ENCODE results near the gene ADAMTS12. TPM values are rescaled to one million over a fixed set of nuclear protein-coding genes. Genes with fewer than 3 reads are reported as not detected.
"Not testable (repeated sequence)": the region's sequence is repeated elsewhere in the genome, so short reads cannot be mapped to it uniquely, and the experiment has no call there.

The ADAMTS12 gene
- total RNA-seq, 2 experiments from 2014 or later = not detected

DNA sequence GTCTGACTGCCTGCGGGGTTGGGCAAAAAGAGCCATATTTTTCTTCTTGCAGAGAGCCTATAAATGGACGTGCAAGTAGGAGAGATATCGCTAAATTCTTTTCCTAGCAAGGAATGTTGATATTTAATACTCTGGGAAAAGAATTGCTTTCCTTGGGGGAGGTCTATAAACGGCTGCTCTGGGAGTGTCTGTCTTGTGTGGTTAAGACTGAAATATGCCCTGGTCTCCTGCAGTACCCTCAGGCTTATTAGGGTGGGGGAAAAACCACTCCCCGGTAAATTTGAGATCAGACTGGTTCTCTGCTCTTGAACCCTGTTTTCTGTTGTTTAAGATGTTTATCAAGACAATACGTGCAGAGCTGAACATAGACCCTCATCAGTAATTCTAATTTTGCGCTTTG is 14.5 kb upstream of the ADAMTS12 start:
- CTCF ChIA-PET, POLR2A ChIA-PET: not testable (repeated sequence)

DNA sequence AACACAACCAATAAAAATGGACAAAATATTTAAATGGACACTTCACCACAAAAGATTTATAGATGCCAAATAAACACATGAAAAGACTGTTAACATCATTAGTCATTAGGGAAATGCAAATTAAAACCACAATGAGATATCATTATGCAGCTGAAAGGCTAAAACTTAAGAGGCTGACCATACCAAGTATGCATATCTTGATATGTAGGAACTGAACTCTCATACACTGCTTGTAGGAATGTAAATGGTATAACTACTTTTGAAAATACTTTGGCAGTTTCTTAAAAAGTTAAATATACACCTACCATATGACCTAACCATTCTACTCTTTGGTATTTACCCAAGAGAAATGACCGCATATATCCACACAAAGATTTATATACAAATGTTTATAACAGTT is 13.6 kb upstream of the ADAMTS12 start:
- POLR2A ChIA-PET = no interaction called here

DNA sequence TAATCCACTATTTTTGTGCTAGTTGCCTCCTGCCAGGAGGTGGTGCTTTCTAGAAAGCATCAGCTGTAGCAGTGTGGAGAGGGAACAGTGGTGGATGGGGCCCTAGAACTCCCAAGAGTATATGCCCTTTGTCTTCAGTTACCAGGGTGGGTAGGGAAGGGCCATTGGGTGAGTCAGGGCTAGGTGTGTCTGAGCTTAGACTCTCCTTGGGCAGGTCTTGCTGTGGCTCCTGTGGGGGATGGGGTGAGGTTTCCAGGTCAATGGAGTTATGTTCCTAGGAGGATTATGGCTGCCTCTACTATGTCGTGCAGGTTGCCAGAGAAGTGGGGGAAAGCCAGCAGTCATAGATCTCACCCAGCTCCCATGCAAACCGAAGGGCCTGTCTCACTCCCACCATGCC is 11.3 kb upstream of the ADAMTS12 start:
- POLR2A ChIA-PET = no interaction called here
- CTCF ChIA-PET = no interaction called here

More for the DNA sequence above, 13.6 kb upstream of the ADAMTS12 start:
- CTCF ChIA-PET = no interaction called here

DNA sequence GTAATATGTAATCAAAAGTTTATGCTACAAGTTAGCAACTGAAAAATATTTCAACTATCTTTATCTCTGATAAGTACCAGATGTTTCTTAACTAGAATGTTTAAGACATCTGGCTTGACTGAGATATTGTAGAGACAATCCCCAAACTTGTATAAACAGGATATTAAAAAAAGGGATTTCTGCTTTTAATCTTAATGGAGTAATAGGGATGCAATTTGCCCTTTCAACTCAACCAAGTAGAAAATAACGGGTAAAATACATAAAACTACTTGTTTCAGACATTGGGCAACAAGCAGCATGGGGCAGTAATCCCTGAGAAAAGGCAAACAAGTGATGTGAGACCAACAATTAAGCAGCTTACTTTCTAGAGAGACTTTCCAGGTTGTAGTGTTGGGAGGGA is 9.4 kb upstream of the ADAMTS12 start:
- POLR2A ChIA-PET = no interaction called here
- CTCF ChIA-PET = no interaction called here

DNA sequence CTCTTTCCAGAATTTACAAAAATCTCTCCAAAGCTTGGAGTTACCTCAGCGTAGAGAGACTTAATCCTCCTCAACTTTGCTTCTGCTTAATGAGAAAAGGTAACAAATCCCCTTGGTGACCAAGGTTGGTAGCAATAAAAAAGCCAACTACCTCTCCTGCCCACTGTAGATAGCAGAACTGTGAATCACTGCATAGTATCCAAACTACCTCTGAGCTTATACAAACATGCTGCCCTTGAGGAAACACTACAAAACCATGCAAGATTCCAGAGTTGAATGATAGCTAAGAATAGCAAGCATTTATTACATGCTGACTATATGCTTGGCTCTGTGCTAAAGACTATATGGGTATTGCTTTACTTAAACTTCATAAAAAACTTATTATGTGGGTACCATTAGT is 2.8 kb upstream of the ADAMTS12 start:
- POLR2A ChIA-PET = no interaction called here
- CTCF ChIA-PET = no interaction called here

DNA sequence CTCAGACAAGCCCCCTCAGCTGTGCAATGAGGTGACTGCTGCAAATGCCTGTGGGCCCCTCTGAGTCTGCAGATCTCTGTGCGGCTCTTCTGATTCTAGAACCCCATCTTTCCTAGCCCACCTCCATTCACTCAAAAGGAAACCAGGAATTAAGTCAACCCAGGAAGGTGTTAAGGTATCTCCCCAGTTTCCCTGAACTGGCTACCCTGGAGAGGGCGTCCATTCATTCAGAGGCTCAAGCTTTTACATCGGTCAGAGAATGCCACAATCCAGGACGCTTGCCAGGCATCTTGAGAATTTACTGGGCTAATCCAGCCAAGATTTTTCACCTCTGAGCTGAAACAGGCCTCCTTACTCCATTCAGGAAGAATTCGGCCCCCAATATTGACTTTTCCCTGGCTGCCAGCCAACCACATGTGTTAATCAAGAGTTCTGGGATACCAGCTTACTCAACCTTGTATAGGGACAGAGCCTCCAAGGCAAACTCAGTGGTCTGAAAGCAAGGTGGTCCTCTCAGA is 889 bp upstream of the ADAMTS12 start:
- CTCF ChIA-PET = no interaction called here
- POLR2A ChIA-PET = no interaction called here

DNA sequence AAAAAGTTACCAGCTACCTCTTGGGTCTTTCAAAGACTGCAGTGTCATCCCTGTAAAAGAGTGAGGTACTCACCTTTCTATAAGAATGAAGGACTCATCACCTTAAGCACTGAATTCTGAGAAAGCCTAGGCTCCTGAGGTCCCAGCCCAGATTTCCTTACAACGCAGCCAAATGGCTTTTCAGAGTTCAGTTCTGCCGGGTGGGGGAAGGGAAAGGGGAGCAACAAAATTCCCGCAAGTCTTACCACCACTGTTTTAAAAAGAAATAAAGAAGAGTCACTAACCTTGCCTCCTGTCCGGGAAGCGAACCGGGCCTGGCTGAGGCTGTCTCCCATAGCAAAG is 373 bp downstream of the ADAMTS12 start:
- ChIA-PET CTCF (interaction anchor here (1.2 kb wide), 1 partner anchor 44 kb away, joined by 4 read pairs; no protein-coding TSS in a partner anchor), POLR2A (no interaction called here)

DNA sequence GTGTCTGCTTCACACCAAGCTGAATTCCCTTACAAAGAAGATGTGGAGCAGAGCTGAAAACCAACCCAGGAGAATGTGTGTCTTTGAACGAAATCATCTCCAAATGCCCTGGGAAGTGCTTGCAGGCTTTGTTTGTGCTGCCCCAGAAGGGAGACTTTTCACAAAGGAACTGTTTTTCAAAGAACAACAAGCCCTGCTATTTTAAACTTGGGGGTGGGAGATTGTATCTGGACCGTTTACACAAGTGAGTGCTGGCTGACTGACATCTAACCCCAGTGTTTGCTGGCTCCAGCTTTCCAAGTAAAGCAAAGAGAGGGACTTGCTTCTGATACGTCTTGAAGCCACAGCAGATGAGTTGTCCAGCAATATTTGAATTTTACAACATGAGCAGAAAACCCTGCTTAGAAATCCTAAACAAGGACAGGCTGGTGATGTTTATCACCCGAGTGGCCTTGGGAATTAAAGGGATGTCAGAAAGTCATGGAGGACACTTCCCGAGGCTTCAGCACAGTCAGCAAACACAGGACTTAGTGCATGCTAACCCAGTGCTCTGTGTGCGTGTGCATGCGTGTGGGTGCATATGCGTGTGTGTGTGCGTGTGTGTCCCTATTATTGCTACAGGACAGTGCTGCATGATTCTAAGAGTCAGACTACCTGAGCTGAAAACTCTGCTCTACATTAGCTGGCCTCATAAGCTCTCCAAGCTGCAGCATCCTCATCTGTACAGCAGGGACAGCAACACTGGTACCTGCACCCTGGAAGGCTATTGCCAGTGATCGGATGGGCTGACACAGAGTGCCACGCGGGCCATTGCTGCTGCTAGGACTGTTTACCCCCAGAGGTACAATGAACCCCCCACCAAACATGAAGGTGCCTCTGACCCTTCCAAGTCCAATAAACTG is 1.4 kb downstream of the ADAMTS12 start:
- POLR2A ChIA-PET = no interaction called here

DNA sequence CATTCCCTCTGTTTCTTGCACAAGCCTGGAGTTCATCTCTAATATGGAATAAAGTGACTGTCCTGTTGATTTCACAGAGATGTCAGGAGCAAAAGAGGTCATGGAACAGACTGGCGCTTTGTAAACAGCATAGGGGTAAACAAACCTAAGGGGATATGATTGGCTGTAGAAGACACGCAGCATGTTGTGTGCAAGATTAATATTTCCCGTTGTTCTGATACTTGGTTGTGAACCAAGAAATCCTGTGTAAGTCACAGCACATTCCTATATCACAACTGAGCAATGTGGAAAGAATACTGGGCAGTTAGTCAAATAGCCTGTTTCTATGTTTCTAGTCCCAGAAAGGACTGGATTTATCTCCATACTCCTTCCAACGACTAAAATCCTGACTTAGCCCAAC is 3.2 kb downstream of the ADAMTS12 start:
- ChIA-PET POLR2A (no interaction called here), CTCF (no interaction called here)

More for the DNA sequence above, 1.4 kb downstream of the ADAMTS12 start:
- CTCF ChIA-PET = no interaction called here

DNA sequence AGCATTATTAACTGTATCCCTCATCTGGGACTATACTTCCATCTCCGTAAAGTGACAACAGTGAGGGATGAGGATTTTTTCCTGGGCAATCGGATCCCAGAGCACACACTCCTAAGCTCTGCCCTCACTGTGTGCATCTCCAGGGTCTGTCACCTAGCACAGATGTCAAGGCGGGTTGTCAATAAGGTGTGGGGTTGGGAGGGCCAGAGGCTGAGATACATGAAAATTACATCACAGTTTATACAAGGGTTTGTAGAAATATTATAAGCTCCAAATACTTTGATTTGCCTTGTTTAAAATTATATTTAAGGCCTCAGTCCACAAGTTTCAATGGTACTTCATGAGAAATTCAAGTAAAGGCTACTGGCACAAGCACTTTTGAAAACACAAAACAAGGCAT is 4.5 kb downstream of the ADAMTS12 start:
- CTCF ChIA-PET = no interaction called here
- POLR2A ChIA-PET = no interaction called here

DNA sequence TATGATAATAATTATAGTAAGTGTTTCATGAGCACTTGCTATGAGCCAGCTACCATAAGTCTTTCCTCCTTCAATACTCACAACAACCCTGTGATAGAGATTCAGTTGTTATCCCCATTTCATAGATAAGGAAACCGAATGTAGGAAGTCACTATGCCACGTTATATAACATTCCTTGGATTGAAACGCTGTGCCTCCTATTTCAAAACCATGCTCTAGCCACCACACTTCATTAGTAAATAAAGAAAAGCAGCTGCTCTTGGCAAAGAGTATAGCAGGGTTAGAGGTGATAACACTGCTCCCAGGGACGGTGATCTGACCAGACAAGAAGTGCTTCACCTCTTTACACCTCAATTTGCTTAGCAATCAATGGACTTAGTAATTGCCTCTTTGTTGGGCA is 5.5 kb downstream of the ADAMTS12 start:
- POLR2A ChIA-PET = no interaction called here

DNA sequence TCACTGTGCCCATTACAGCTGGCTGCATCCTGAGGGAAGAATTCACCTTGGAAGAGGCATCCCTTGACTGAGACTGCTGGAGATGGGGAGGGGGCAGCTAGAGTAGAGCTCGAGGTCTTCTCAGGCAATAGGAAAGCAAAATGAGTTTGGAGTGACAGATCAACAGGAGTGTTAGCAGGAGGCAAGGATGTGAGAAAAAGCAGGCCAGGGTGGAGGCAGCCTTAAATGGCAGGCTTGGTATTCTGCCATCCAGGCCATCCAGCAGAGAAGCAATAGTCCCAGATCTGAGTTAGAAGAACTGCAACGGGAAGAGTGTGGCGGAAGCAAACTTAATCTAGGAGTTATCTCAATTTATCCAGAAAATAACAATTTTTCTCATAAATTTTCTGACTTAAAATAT is 6.1 kb downstream of the ADAMTS12 start:
- CTCF ChIA-PET = no interaction called here

More for the DNA sequence above, 5.5 kb downstream of the ADAMTS12 start:
- CTCF ChIA-PET = no interaction called here

DNA sequence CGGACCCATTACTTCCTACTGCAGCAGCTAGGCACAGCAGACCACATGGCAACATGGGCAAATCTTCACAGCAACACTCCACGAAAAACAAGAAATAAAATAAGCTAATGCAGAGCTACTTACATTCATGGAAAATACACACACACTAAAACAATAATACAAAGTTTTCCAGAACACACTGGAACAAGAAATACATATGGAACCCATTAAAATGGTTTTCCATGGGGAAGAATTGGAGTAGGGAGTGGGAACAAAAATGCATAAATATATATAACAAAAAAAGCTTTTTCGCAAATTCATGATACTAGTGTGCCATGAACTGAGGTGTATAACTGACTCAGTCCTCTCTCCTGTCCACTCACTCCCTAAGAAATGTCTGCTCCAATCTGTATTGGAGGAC is 8.3 kb downstream of the ADAMTS12 start:
- POLR2A ChIA-PET = no interaction called here
- CTCF ChIA-PET = no interaction called here

More for the DNA sequence above, 6.1 kb downstream of the ADAMTS12 start:
- POLR2A ChIA-PET = no interaction called here

DNA sequence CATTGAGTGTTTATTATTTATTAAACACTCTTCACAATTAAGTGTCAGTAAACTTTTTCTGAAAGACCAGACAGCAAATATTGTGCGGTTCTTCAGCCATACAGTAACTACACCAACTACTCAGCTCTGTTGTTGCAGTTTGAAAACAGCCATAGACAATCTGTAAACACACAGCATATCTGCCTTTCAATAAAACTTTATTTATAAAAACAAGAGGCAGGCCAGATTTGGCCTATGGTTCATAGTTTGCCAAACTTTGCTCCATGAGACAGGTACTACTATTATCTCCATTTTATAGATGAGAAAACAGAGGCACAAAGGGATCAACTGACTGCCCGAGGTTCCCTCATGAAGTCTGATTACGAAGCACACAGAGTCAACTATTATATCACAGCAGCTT is 11.5 kb downstream of the ADAMTS12 start:
- POLR2A ChIA-PET = no interaction called here
- CTCF ChIA-PET = no interaction called here

DNA sequence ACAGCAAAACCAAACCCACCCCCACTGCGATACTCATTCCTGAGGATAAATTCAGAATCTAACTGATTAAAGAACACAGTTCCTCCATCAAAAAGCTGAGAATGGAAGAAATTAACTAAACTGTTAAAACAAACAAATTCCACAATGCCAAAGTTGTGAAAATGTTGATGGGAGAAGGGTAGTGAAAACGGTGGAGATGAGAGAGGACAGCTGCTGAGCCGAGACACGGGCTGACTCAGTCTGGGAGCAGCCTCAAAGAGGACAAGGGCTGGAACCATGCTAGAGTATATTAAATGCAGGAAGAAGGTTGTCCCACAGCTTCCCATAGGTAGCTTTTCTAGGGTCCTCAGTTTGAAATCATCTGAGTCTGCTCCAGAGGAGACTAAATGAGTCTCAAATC is 14.3 kb downstream of the ADAMTS12 start:
- CTCF ChIA-PET = no interaction called here

DNA sequence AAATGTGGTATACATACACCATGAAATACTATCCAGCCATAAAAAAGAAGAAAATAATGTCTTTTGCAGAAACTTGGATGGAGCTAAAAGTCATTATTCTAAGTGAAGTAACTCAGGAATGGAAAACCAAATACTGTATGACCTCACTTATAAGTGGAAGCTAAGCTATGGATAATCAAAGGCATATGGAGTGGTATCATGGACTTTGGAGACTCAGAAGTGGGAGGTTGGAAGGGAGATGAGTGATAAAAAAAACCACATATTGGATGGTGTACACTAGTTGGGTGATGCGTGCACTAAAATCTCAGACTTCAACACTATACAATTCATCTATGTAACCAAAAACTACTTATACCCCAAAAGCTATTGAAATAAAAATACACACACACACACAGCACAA is 24.5 kb downstream of the ADAMTS12 start:
- ChIA-PET POLR2A (no interaction called here), CTCF (no interaction called here)

More for the DNA sequence above, 14.3 kb downstream of the ADAMTS12 start:
- POLR2A ChIA-PET = no interaction called here

DNA sequence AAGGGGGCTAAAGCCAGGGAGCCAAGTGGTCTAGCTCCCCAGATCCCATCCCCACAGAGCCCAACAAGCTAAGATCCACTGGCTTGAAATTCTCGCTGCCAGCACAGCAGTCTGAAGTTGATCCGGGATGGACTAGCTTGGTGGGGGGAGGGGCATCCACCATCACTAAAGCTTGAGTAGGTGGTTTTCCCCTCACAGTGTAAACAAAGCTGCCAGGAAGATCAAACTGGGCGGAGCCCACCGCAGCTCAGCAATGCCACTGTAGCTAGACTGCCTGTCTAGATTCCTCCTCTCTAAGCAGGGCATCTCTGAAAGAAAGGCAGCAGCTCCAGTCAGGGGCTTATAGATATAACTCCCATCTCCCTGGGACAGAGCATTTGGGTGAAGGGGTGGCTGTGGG is 32.6 kb downstream of the ADAMTS12 start:
- CTCF ChIA-PET, POLR2A ChIA-PET: not testable (repeated sequence)

DNA sequence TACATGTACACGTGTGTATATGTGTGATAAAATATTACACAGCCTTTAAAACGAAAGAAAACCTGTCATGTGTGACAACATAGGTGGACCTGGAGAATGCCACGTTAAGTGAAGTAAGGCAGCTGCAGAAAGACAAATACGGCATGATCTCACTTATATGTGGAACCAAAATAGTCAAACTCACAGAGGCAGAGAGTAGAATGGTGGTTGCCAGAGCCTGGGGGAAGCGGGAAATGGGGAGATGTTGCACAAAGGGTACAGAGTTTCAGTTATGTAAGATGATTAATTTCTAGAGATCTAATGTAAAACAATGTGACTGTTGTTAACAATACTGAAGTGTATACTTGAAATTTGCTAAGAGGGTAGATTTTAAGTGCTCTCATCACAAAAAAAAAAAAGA is 34.8 kb downstream of the ADAMTS12 start:
- CTCF ChIA-PET = no interaction called here
- POLR2A ChIA-PET = no interaction called here

DNA sequence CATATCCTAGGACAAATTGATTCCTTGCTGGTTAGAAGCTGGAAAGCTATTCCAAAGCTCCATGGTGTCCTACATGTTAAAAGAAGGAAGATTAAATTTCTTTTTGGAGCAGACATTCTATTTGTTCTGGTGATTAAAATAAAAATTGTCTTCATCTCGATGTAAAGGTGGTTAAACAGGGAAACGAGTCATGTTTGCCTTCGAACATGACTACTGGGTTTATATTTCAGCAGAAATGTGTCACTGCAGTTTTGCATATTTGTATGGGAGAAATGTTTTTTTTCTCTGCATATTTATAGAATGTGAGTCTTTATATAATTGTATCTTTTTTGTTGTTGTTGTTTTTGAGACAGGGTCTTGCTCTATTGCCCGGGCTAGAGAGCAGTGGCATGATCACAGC is 36.4 kb downstream of the ADAMTS12 start:
- CTCF ChIA-PET = no interaction called here
- POLR2A ChIA-PET = no interaction called here

DNA sequence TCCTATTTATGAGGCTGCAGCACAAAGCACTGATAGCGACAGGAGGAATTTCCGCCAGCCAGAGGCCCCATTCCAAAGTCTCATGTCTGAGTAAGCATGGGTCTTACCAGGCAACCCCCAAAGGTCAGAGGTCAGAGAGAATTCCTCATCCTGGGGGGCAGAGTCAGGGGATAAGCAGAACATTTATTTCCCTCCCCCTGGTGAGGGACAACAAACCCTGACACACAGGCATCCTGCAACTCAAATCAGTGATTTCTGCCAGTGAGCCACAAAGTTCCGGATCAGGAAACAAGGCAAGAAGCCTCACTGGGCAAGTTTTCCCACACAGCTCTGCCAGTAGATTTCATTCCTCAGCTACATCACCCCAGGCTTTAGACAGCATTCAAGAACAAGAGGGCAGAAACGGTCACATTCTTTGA is 37.0 kb downstream of the ADAMTS12 start:
- ChIA-PET CTCF (no interaction called here), POLR2A (no interaction called here)

DNA sequence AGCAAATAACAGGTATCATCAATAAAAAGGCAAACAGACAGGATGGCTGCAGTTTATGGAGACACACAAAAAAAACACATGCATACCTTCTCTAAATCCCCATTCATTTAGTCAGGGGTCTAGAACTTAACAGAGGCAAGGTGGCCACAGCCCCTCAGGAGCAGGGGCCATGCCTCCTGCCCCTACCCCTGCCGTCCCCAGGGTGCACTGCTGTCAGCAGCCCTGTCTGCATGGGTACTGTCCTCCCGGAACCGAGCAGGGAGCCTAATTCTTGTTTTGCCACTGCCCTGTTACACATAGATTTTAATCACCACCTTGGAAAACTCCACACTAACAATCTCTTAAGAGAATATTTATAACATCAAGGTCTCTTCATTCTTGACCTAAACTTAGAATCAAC is 39.0 kb downstream of the ADAMTS12 start:
- ChIA-PET POLR2A (no interaction called here), CTCF (no interaction called here)

DNA sequence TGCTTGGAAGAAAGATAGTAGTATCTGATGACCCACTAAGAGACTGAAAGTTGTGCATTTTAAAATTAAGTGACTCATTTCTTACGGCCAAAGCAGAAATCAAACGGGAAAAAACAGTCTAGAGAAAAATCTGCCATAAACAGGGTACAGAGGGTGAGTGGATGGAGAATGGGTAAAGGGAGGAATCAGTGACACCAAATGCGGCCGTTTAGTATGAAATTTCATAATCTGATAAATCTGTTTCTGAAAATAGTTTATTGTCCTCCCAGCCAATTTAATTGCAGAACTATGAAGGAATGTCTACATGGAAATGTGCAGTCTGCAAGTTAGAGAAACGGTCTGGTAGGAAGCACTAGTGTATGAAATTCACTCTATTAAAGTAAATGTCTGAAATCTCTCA is 39.5 kb downstream of the ADAMTS12 start:
- ChIA-PET CTCF (no interaction called here), POLR2A (no interaction called here)

All from activated CD8-positive, alpha-beta memory T cell treated with anti-CD3 and anti-CD28 coated beads for 36 hours (primary cell).